AG09309 (cell line): ENCODE data around the gene TMOD1.

ENCODE experiments used
- DNase-seq: peaks from one replicate; pipeline ENCODE4 v3.0.0-alpha.2; 2010; ENCODE audit warnings: low read depth
- H3K4me3 ChIP-seq: 2 replicates; pipeline ENCODE4 v1.5.1; 2011; ENCODE audit warnings: mild to moderate bottlenecking, low read depth, low read length, moderate library complexity; ENCODE audit not compliant: control insufficient read depth
- TF ChIP-seq, protein P1 (sequence below): IDR thresholded peaks from 2 replicates; pipeline ENCODE4 v1.5.1; 2011; ENCODE audit warnings: mild to moderate bottlenecking, low read depth, low read length, inconsistent platforms; ENCODE audit not compliant: insufficient read depth, control insufficient read depth; ENCODE audit errors: missing control alignments

Gene TMOD1

GRCh38 chr9:97504381-97505216, 3.1 kb downstream of the TMOD1 start:
- H3K4me3 ChIP-seq = no peak overlapping the region
- DNase-seq = no peak
- TF ChIP-seq, protein P1, sequence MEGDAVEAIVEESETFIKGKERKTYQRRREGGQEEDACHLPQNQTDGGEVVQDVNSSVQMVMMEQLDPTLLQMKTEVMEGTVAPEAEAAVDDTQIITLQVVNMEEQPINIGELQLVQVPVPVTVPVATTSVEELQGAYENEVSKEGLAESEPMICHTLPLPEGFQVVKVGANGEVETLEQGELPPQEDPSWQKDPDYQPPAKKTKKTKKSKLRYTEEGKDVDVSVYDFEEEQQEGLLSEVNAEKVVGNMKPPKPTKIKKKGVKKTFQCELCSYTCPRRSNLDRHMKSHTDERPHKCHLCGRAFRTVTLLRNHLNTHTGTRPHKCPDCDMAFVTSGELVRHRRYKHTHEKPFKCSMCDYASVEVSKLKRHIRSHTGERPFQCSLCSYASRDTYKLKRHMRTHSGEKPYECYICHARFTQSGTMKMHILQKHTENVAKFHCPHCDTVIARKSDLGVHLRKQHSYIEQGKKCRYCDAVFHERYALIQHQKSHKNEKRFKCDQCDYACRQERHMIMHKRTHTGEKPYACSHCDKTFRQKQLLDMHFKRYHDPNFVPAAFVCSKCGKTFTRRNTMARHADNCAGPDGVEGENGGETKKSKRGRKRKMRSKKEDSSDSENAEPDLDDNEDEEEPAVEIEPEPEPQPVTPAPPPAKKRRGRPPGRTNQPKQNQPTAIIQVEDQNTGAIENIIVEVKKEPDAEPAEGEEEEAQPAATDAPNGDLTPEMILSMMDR = no peak

- TF ChIP-seq, protein P1 = no peak
- no peak overlapping the region for H3K4me3 ChIP-seq
- DNase-seq = no peak
Observed at GRCh38 chr9:97505845-97506244, 4.4 kb downstream of the TMOD1 start.

DNA sequence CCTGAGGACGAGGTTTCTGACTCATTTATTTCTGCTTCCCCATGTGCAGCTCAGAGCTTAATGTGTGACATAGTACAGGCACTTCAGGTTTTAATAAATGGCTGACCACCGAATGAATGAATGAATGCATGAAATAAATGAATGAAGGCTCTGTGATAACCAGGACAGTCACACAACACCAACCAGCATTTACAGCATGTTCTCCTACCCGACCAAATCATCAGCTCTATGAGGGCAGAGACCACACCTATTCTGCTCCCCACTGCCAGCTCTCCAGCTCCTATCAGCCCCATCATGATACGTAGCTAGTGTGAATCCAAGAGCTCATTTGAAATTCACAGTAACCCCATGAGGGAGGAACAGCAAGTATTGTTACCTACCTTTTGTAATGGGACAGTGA, 4.8 kb downstream of the TMOD1 start:
- TF ChIP-seq, protein P1 = no peak
- H3K4me3 ChIP-seq = no peak overlapping the region
- DNase-seq = no peak

GRCh38 chr9:97506787-97507186, 5.3 kb downstream of the TMOD1 start:
- no peak overlapping the region for H3K4me3 ChIP-seq
- TF ChIP-seq, protein P1 = no peak
- no peak for DNase-seq

DNA sequence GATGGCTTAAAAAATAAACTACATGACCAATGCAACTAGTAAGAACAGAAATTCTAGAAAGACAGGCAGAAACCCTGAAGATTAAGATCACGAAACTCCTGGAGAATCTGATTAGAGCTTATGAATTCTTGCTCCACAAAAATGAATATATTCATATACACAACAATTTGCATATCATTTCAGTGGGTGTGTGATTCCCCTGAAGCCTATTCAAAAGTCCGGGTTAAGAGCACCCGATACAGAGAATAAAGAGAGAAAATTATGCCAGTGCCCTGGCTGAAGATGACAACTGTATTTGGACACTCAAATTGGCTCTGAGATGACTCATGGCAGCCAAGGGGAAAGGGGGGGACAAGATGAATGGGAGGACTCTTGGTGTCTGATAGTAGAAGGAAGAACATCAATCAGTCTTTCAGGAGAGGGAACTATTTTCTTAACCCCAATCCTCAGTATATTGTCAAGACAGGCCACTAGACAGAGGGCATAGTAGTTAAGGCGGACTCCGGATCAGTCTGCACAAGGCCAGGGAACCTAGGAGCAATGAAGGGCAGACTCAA, 6.0 kb downstream of the TMOD1 start:
- no peak overlapping the region for H3K4me3 ChIP-seq
- TF ChIP-seq, protein P1 = no peak
- no peak for DNase-seq

DNA sequence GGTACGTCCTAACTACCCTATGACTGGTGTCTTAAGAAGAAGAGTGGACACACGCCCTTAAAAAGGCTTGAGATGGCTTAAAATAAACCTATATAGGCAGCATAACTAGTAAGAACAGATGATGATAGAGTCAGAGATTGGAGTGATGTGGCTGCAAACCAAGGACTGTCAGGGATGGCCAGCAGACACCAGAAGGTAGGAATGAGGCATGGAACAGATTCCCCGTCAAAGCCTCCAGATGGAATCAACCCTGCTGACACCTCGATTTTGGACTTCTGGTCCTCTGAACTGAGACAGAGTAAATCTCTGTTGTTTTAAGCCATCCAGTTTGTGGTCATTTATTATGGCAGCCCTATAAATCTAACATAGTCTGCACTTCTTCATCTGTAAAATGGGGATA, 7.4 kb downstream of the TMOD1 start:
- no peak overlapping the region for H3K4me3 ChIP-seq
- DNase-seq = no peak
- TF ChIP-seq, protein P1 = no peak
